Type B pancreatic cell (in vitro differentiated cells): ENCODE results near the gene PRR3. TPM values are rescaled to one million over a fixed set of nuclear protein-coding genes. Genes with fewer than 3 reads are reported as not detected.
"Not testable (repeated sequence)": the region's sequence is repeated elsewhere in the genome, so short reads cannot be mapped to it uniquely, and the experiment has no call there.

Experiments
- DNase-seq: peaks from one replicate; pipeline ENCODE4 v3.0.0; 2021; ENCODE audit warnings: mixed read lengths; ENCODE audit not compliant: unreplicated experiment; ENCODE audit errors: extremely low spot score
- H3K27ac Mint-ChIP-seq: 2 replicates; pipeline ENCODE4 v1.8.0; 2021; ENCODE audit warnings: mild to moderate bottlenecking, mixed read lengths
- H3K27me3 Mint-ChIP-seq: 2 replicates; pipeline ENCODE4 v1.8.0; 2021; ENCODE audit warnings: mixed read lengths
- H3K36me3 Mint-ChIP-seq: 2 replicates; pipeline ENCODE4 v1.8.0; 2021; ENCODE audit warnings: mixed read lengths
- H3K4me1 Mint-ChIP-seq: one replicate; pipeline ENCODE4 v1.8.0; 2021; ENCODE audit warnings: mixed read lengths; ENCODE audit not compliant: unreplicated experiment
- H3K4me3 Mint-ChIP-seq: 2 replicates; pipeline ENCODE4 v1.8.0; 2021; ENCODE audit warnings: mild to moderate bottlenecking, mixed read lengths
- H3K9me3 Mint-ChIP-seq: 2 replicates; pipeline ENCODE4 v1.8.0; 2021; ENCODE audit warnings: mixed read lengths
- total RNA-seq: library from RNA; stranded (reverse); gene quantifications from 2 replicates; pipeline ENCODE4 v1.2.1, GENCODE V29; 2021; ENCODE audit warnings: low replicate concordance
- TF ChIP-seq, protein P1 (sequence below): fragments of 200-600 bp; sonication (generic); conservative IDR thresholded peaks from 2 replicates; pipeline ENCODE4 v1.5.0; 2021; ENCODE audit warnings: antibody characterized with exemption, mild to moderate bottlenecking

Gene PRR3
- total RNA-seq, 1 donor from 2014 or later = 32.5 TPM

DNA sequence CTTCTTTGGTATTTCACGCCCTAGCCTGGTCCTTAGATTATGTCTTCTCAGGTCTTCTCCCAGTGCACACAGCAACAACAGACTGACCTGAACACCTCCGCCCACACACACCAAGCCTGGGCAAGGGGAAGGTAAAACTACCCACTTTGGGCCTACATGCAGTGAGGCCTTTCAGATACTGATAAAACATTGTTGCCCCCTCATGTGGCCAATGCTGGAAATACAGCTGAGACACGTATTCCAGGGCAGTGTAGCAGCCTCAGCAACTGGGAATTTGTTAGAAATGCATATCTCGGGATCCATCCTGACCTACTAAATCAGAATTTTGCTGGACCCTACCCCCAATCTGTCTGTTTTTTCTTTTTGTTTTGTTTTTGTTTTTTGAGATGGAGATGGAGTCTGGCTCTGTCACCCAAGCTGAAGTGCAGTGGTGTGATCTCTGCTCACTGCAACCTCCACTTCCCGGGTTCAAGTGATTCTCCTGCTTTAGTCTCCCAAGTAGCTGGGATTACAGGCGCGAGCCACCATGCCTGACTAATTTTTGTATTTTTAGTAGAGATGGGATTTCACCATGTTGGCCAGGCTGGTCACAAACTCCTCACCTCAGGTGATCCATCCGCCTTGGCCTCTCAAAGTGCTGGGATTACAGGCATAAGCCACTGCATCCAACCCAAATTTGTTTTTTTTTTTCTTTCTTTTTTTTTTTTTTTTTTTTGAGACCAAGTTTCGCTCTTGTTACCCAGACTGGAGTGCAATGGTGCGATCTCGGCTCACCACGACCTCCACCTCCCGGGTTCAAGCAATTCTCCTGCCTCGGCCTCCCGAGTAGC lies 40.4 kb downstream of the PRR3 start:
- H3K4me1 Mint-ChIP-seq, H3K27me3 Mint-ChIP-seq, H3K9me3 Mint-ChIP-seq: not testable (repeated sequence)
- TF ChIP-seq, protein P1, sequence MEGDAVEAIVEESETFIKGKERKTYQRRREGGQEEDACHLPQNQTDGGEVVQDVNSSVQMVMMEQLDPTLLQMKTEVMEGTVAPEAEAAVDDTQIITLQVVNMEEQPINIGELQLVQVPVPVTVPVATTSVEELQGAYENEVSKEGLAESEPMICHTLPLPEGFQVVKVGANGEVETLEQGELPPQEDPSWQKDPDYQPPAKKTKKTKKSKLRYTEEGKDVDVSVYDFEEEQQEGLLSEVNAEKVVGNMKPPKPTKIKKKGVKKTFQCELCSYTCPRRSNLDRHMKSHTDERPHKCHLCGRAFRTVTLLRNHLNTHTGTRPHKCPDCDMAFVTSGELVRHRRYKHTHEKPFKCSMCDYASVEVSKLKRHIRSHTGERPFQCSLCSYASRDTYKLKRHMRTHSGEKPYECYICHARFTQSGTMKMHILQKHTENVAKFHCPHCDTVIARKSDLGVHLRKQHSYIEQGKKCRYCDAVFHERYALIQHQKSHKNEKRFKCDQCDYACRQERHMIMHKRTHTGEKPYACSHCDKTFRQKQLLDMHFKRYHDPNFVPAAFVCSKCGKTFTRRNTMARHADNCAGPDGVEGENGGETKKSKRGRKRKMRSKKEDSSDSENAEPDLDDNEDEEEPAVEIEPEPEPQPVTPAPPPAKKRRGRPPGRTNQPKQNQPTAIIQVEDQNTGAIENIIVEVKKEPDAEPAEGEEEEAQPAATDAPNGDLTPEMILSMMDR = peak; percentile 82
- peak; percentile 82 for DNase-seq
- peaks cover 16% of the 10 kb centered on the region for H3K36me3 Mint-ChIP-seq
- peak overlapping the region; percentile 83 for H3K27ac Mint-ChIP-seq
- peak overlapping the region; percentile 51 for H3K4me3 Mint-ChIP-seq

DNA sequence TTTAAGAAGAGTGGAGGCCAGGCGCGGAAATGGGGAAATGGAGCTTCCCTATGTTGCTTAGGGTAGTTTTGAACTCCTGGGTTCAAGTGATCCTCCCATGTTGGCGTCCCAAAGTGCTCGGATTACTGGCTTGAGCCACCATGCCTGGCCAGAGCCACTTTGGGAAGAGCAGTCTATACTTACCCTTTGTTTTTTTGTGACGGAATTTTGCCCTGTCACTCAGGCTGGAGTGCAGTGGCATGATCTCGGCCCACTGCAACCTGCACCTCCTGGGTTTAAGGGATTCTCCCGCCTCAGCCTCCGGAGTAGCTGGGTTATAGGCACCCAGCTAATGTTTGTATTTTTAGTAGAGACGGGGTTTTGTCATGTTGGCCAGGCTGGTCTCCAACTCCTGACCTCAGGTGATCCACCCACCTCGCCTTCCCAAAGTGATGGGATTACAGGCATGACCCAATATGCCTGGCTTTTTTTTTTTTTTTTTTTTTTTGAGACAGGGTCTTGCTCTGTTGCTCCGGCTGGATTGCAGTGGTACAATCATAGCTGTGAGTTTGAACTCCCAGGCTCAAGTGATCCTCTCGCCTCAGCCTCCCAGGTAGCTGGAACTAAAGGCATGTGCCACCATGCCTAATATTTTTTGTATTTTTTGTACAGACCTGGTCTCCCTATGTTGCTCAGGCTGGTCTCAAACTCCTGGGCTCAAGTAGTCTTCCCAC lies 42.0 kb downstream of the PRR3 start:
- TF ChIP-seq, protein P1 = no peak
- peaks cover 5% of the 10 kb centered on the region for H3K4me1 Mint-ChIP-seq
- H3K27ac Mint-ChIP-seq = no peak overlapping the region
- peaks cover 28% of the 10 kb centered on the region for H3K36me3 Mint-ChIP-seq
- H3K27me3 Mint-ChIP-seq = no peaks in the 10 kb centered on the region
- H3K9me3 Mint-ChIP-seq = no peaks in the 10 kb centered on the region
- H3K4me3 Mint-ChIP-seq = no peak overlapping the region
- DNase-seq = no peak

DNA sequence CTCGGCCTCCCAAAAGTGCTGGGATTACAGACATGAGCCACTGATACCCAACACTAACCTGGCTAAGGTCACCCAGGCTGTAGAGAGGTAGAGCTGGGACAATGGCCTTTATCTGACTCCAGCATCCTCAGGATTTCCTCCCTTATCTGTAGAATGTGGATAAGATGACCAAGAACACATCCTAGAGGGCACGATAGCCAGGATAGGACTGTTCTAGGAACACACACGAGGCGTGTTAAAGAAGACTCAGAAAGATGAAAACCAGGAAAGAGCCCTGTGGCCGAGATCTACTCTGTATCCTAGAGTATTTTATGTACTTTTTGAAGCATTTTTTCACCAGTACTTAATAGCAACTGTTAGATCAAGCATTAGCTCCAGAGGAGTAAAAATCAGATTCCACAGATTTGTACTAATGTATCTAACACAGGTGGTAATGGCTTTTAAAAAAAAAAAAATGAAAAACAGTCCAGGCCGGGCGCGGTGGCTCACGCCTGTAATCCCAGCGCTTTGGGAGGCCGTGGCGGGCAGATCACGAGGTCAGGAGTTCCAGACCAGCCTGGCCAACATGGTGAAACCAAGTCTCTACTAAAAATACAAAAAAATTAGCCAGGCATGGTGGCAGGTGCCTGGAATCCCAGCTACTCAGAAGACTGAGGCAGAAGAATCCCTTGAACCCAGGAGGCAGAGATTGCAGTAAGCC lies 42.7 kb downstream of the PRR3 start:
- Mint-ChIP-seq H3K4me3 (no peak overlapping the region), H3K4me1 (peaks cover 5% of the 10 kb centered on the region), H3K36me3 (peaks cover 34% of the 10 kb centered on the region), H3K27ac (no peak overlapping the region), H3K9me3 (no peaks in the 10 kb centered on the region), H3K27me3 (no peaks in the 10 kb centered on the region)
- TF ChIP-seq, protein P1 = no peak
- DNase-seq = no peak

DNA sequence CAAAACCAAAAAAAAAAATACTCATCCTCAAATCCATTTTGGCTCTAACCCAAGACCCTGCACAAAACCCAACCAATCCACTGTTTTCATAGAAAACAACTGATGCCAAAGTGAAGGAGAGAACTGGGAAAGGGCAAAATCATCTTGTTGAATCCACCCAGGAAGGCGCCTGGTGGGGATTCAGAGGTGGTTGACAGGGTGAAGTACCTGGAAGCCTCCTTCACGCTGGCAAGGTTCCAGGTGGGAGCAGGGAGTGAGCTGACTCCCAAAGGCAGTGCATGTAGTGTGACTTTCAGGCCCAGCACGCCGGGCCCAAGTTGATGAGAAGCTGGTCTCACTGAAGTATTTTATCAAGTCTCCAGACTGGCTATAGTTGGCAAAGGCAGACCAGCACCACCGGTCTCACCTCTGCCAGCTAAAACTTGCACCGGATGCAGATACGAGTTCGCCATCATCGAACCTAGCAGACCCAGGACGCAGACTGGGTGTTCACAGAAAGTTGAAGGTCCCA lies 43.4 kb downstream of the PRR3 start:
- DNase-seq = no peak
- Mint-ChIP-seq H3K4me3 (no peak overlapping the region), H3K36me3 (peaks cover 39% of the 10 kb centered on the region), H3K27ac (no peak overlapping the region), H3K4me1 (peaks cover 5% of the 10 kb centered on the region), H3K9me3 (no peaks in the 10 kb centered on the region), H3K27me3 (no peaks in the 10 kb centered on the region)
- TF ChIP-seq, protein P1 = no peak

GRCh38 chr6:30601436-30601814 lies 44.3 kb downstream of the PRR3 start:
- no peaks in the 10 kb centered on the region for H3K27me3 Mint-ChIP-seq
- no peaks in the 10 kb centered on the region for H3K9me3 Mint-ChIP-seq
- H3K27ac Mint-ChIP-seq = no peak overlapping the region
- TF ChIP-seq, protein P1 = no peak
- H3K4me3 Mint-ChIP-seq = no peak overlapping the region
- no peak for DNase-seq
- peaks cover 5% of the 10 kb centered on the region for H3K4me1 Mint-ChIP-seq
- H3K36me3 Mint-ChIP-seq = peaks cover 46% of the 10 kb centered on the region
